ENCODE measurements around the gene CNGA4.

GRCh38 chr11:6202041-6202440, 36.8 kb upstream of the CNGA4 start:
- TF ChIP-seq CTCF (conservative IDR thresholded peaks at IDR 0.05; ENCODE audit: low read length) = no peak
- TF ChIP-seq EZH2phosphoT487 (IDR thresholded peaks at IDR 0.05; ENCODE audit: borderline replicate concordance) = no peak
